OCI-LY7 (cell line): ENCODE measurements around the gene OSTC.

Experiments used
- CTCF ChIP-seq: fragments of 200-600 bp; sonication (generic); conservative IDR thresholded peaks from 2 replicates; pipeline ENCODE4 v1.5.1; 2014; ENCODE audit warnings: mild to moderate bottlenecking, antibody characterized with exemption, low read length, moderate library complexity, mixed read lengths
- EZH2phosphoT487 ChIP-seq: fragments of 200-600 bp; sonication (generic); IDR thresholded peaks from 2 replicates; pipeline ENCODE4 v1.6.1; 2018; ENCODE audit warnings: low read depth, borderline replicate concordance, mild to moderate bottlenecking, mixed run types, antibody characterized with exemption, low read length, moderate library complexity, mixed read lengths

GRCh38 chr4:108650212-108651013 is at the start of gene OSTC:
- TF ChIP-seq CTCF (0 out of 2 replicates have a peak, but pooled peaks have one; percentile 11), EZH2phosphoT487 (no peak)
